ENCODE measurements around the gene FPR1. TPM values are rescaled to one million over a fixed set of nuclear protein-coding genes. Genes with fewer than 3 reads are reported as not detected.
A peak's percentile ranks its signal among the peaks of the same experiment; 100 is the strongest.

FPR1 gene
- total RNA-seq, 6 donors from 2014 or later, result 17.0 to 105 (median 39.8) TPM

GRCh38 chr19:51772977-51773376, 21.3 kb upstream of the FPR1 start:
- TF ChIP-seq EP300 (IDR thresholded peaks at IDR 0.05) (no peak), CTCF (IDR thresholded peaks at IDR 0.05) (no peak), POLR2AphosphoS5 (IDR thresholded peaks at IDR 0.05) (no peak)
- Histone ChIP-seq H3K36me3 (no peaks in the 10 kb centered on the region), H3K9me3 (no peaks in the 10 kb centered on the region), H3K4me3 (no peak overlapping the region), H3K27ac (peak overlapping the region; percentile 61 to 81 (median 72)), H3K4me1 (peaks cover 2 to 7% (median 4%) of the 10 kb centered on the region in 4 donors), H3K27me3 (no peaks in the 10 kb centered on the region)
- WGBS, 2 donors, result 45 to 48% methylated on average over 6 of the region's 6 CpGs
- ATAC-seq (ENCODE audit: low FRiP score in 2 of 2), result no peak
- DNase-seq, result peak in 1 of 2 donors; percentile 47

- DNase-seq, result peak in 1 of 2 donors; percentile 55
- no peaks in the 10 kb centered on the region for H3K4me1 ChIP-seq
- ATAC-seq (ENCODE audit: low FRiP score in 2 of 2), result peak; percentile 76 to 77
- no peaks in the 10 kb centered on the region for H3K36me3 ChIP-seq
- TF ChIP-seq POLR2A (IDR thresholded peaks at IDR 0.05), result peak in 1 of 4 donors; percentile 31
- no peak for TF ChIP-seq CTCF (IDR thresholded peaks at IDR 0.05)
- TF ChIP-seq POLR2AphosphoS5 (IDR thresholded peaks at IDR 0.05), result peak in 1 of 2 donors; percentile 72
- TF ChIP-seq EP300 (IDR thresholded peaks at IDR 0.05), result no peak
- WGBS, 2 donors, result 38 to 39% methylated on average over 10 of the region's 10 CpGs
- H3K9me3 ChIP-seq, result no peaks in the 10 kb centered on the region
- H3K4me3 ChIP-seq, result no peak overlapping the region
- H3K27ac ChIP-seq, result peak overlapping the region; percentile 61 to 81 (median 72)
- no peaks in the 10 kb centered on the region for H3K27me3 ChIP-seq
Measured at GRCh38 chr19:51771376-51772130, 19.9 kb upstream of the FPR1 start.

GRCh38 chr19:51766461-51766860, 14.8 kb upstream of the FPR1 start:
- ATAC-seq (ENCODE audit: low FRiP score in 2 of 2) (no peak), DNase-seq (no peak)
- WGBS, 2 donors, result 49 to 73% methylated on average over 5 of the region's 5 CpGs
- H3K4me1 ChIP-seq, result no peaks in the 10 kb centered on the region
- no peaks in the 10 kb centered on the region for H3K9me3 ChIP-seq
- no peaks in the 10 kb centered on the region for H3K36me3 ChIP-seq
- H3K27ac ChIP-seq, result peak overlapping the region in 1 of 4 donors; percentile 63
- TF ChIP-seq EP300 (IDR thresholded peaks at IDR 0.05) (no peak), POLR2AphosphoS5 (IDR thresholded peaks at IDR 0.05) (no peak), POLR2A (IDR thresholded peaks at IDR 0.05) (no peak), CTCF (IDR thresholded peaks at IDR 0.05) (no peak)
- H3K27me3 ChIP-seq, result no peaks in the 10 kb centered on the region
- H3K4me3 ChIP-seq, result no peak overlapping the region

- 52 to 57% methylated on average over 5 of the region's 5 CpGs for WGBS, 2 donors
- no peak overlapping the region for H3K4me3 ChIP-seq
Measured at GRCh38 chr19:51765086-51765485, 13.4 kb upstream of the FPR1 start.

More at GRCh38 chr19:51765086-51765485, 13.4 kb upstream of the FPR1 start:
- TF ChIP-seq POLR2A (IDR thresholded peaks at IDR 0.05) (no peak), EP300 (IDR thresholded peaks at IDR 0.05) (no peak), CTCF (IDR thresholded peaks at IDR 0.05) (no peak), POLR2AphosphoS5 (IDR thresholded peaks at IDR 0.05) (no peak)
- Histone ChIP-seq H3K4me1 (no peaks in the 10 kb centered on the region), H3K9me3 (no peaks in the 10 kb centered on the region), H3K36me3 (no peaks in the 10 kb centered on the region), H3K27me3 (no peaks in the 10 kb centered on the region), H3K27ac (peak overlapping the region; percentile 58 to 69 (median 66))
- DNase-seq, result no peak
- ATAC-seq (ENCODE audit: low FRiP score in 2 of 2), result no peak
